Measurements from ENCODE around the gene ALG12.
"Not testable (repeated sequence)": the region's sequence is repeated elsewhere in the genome, so short reads cannot be mapped to it uniquely, and the experiment has no call there.

Gene ALG12

GRCh38 chr22:49867303-49868265 lies 50.7 kb downstream of the ALG12 start:
- no peak for DNase-seq (ENCODE audit: low read depth, low spot score)

- no peak for DNase-seq (ENCODE audit: low read depth, low spot score)
These were observed 51.6 kb downstream of the ALG12 start for GRCh38 chr22:49866646-49867045.

DNA sequence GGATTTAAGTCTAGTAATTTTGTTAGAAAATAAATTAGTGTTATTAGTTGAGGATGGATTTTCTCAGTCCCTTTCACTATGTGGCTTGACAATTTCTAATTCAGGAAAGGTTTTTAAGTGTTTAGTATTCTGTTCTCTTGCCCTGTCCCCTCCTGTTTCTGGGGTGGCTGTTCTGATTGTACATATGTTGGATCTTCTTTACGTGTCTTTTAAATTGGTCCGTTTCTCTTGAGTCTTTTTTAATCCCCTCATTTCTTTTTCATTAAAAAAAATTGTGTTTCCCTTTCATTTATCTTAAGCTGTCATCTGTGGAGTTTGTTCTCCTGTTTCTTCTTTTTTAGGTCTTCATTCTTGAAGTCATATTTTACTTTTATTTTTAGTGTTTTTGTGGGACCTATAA lies 52.1 kb downstream of the ALG12 start:
- DNase-seq (ENCODE audit: low read depth, low spot score), result no peak

DNA sequence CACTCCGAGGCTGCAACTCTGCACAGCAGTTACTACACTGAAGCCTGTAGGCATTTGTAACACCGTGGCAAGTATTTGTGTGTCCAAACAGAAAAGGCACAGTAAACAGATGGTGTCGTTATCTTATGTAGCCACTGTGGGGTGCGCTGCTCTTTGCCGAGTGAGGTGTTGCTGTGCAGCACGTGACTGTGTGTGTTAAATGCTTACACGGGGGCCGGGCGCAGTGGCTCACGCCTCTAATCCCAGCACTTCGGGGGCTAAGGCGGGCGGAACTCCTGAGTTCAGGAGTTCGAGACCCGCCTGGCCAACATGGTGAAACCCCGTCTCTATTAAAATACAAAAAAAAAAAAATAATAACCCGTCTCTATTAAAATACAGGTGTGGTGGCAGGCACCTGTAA lies 53.1 kb downstream of the ALG12 start:
- no peak for DNase-seq (ENCODE audit: low read depth, low spot score)

- no peak for DNase-seq (ENCODE audit: low read depth, low spot score)
These were observed 54.3 kb downstream of the ALG12 start for GRCh38 chr22:49863931-49864330.

DNA sequence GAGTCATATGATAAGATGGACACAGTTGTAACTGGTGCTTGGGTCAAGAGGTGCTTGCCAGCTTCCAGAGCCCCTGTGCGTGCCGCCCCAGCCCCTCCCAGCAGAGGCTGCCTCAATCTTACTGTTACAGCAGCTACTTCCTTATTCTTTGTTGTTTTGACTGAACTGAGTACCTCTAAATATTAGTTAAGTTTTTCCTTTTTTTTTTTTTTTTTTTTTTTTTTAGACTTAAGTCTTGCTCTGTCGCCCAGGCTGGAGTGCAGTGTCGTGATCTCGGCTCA lies 55.8 kb downstream of the ALG12 start:
- no peak for DNase-seq (ENCODE audit: low read depth, low spot score)

DNA sequence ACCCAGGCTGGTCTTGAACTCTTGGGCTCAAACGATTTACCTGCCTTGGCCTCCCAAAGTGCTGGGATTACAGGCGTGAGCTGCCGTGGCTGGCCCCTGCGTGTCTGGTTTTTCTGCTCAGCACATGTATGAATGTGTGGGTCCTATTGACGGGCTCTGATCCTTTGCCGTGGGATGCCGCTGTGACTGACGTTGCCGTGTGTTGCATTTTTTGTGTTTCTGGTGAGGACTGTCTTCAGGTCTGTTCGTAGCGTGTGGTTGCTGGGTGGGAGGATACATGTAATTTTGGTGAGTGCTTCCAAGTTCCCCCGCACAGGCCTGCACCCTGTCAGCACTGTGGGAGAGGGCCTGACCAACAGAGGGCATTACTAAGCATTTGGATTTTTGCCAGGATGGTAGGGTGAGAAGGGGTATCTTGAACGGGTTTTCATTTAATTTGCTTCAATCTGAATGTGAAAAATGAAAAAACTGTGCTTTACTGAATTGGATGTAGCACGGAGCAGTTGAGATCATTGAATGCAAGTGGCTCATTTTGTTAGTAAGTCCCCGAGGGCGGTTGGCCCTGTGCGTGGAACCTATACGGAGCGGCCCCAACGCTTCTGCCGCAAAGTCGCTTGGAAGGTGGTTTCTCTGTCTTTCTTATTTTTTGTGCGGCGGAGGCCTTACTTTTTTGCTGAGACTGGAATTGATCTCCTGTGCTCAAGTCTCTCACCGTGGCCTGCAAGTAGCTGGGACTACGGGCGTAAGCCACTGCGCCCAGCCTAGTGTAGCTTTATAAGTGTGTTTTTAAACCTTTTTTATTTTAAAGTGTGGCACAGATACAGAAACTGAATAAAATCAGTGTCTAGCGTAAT lies 56.4 kb downstream of the ALG12 start:
- no peak for DNase-seq (ENCODE audit: low read depth, low spot score)

GRCh38 chr22:49858827-49859226 lies 59.4 kb downstream of the ALG12 start:
- DNase-seq (ENCODE audit: low read depth, low spot score), result no peak

- no peak for DNase-seq (ENCODE audit: low read depth, low spot score)
These were observed 61.2 kb downstream of the ALG12 start for GRCh38 chr22:49856766-49857618.

- DNase-seq (ENCODE audit: low read depth, low spot score), result no peak
These were observed 61.9 kb downstream of the ALG12 start for GRCh38 chr22:49856343-49856742.

DNA sequence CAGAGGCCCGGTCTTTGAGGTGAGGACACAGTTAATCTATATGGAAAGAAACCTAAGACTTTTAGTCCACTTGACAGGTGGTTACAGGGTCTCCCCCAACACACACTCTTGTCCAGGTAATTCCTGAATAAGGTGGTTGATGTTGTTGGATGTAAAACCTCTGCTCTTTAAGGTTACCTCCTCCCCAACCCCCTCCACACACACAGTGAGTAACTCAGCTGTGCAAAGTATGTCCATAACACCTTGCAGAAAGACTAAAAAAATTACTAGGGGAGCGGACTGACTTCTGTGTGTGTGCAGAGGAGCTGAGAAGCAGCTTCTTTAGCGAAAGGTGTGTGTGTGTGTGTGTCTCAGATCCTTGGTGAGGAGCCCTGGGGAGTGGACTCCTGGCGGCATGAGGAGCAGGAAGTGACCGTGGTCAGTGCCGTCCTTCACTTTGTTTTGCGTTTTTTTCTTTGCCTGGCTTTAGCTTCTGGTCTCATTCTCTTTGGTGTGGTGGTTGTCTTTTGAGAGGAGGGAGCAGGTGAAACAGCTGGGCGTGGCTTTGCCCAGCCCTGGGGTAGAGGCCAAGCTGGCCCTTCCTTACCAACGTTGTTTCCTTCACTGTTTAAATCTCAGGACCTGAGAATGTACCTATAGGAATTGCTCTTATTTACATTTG lies 62.9 kb downstream of the ALG12 start:
- DNase-seq (ENCODE audit: low read depth, low spot score), result no peak

- DNase-seq (ENCODE audit: low read depth, low spot score), result no peak
These were observed 64.0 kb downstream of the ALG12 start for GRCh38 chr22:49853981-49854831.

GRCh38 chr22:49852898-49853894 lies 65.0 kb downstream of the ALG12 start, which contains the start of gene ZBED4:
TSS of gene ZBED4 (plus strand) at chr22:49853844. CDS start at chr22:49883663, 29,819 bp downstream.
- peak; percentile 91 for DNase-seq (ENCODE audit: low read depth, low spot score)

DNA sequence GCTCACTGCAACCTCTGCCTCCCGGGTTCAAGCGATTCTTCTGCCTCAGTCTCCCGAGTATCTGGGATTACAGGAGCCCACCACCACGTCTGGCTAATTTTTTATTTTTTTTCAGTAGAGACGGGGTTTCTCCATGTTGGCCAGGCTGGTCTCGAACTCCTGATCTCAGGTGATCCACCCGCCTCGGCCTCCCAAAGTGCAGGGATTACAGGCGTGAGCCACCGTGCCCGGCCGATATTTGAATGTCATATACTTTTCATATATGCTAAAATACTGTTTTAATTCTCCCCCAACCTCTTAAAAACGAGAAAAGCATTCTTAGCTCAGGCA lies 65.7 kb downstream of the ALG12 start:
- not testable (repeated sequence) for DNase-seq (ENCODE audit: low read depth, low spot score)

- no peak for DNase-seq (ENCODE audit: low read depth, low spot score)
These were observed 67.1 kb downstream of the ALG12 start for GRCh38 chr22:49850959-49851802.

Data from smooth muscle cell of the brain vasculature (primary cell).